Stimulated activated CD4-positive, alpha-beta T cell treated with anti-CD3 and anti-CD28 coated beads, TNF-alpha, amount 100 ng/mL, for 4 hours (primary cell): ENCODE results near the gene PAXX.

Experiments used
- DNase-seq, 3 experiments: peaks; one replicate each; pipeline ENCODE4 v3.0.0-alpha.2; 2020; ENCODE audit warnings: low read depth in 3 of 3

PAXX gene

DNA sequence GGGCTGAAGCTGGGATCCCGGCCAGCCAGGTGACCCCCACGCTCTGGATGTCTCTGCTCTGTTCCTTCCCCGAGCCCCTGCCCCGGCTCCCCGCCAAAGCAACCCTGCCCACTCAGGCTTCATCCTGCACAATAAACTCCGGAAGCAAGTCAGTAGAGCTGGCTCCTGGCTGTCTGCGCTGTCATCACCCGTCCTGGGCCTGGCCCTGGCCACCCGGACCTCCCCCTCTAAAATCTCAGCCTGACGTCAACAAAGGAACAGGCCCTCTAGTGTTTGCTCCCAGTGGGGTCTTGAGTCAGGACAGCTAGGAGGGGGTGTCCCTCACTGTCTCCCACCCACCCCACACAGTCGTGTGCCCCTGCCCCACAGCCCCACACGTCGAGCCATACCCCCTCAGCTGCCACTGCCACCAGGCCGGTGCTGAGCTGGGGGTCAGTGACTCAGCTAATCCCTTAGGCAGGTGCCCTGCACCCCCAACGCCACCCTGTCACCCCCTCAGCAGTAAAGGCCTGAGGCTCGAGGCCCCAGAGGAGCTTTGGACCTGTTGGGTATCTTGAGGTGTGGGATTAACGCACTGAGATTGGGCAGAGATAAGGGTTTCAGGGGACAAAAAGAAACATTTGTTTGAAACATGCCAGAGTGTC, 10.5 kb upstream of the PAXX start:
- DNase-seq: no peak

GRCh38 chr9:136982232-136983051, 9.8 kb upstream of the PAXX start, which contains the start of gene LCNL1:
TSS of gene LCNL1 (plus strand) at chr9:136982993. CDS start at chr9:136983587, 594 bp downstream.
- no peak for DNase-seq

GRCh38 chr9:136983167-136983566, 9.1 kb upstream of the PAXX start:
- DNase-seq: no peak

DNA sequence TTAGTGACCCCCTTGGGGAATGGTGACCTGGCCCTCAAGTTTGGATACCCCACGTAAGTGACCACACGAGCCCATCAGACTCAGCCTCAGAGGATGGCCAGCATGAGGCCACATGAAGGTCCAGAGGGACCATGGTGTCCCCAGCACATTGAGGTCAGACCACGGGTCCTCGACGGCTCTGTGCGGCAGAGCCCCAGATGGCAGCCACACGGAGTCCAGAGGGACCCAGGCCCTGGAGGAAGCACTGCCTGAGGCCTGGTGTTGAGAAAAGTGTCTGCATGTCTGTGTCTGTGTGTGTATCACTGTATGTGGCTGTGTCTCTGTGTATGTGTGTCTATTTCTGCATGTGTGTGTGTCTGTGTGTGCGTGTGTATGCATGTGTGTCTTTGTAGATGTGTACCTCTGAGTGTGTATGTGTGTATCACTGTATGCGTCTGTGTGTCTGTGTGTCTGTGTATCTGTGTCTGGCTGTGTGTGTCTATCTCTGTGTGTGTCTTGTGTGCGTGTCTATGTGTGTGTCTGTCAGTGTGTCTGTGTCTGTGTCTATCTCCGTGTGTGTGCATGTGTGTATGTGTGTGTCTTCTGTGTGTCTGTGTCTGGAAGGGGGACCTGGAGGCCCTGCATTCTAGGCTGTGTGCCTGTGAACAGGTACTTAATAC, 8.4 kb upstream of the PAXX start:
- DNase-seq: no peak

GRCh38 chr9:136984464-136985026, 7.7 kb upstream of the PAXX start:
- DNase-seq: no peak

DNA sequence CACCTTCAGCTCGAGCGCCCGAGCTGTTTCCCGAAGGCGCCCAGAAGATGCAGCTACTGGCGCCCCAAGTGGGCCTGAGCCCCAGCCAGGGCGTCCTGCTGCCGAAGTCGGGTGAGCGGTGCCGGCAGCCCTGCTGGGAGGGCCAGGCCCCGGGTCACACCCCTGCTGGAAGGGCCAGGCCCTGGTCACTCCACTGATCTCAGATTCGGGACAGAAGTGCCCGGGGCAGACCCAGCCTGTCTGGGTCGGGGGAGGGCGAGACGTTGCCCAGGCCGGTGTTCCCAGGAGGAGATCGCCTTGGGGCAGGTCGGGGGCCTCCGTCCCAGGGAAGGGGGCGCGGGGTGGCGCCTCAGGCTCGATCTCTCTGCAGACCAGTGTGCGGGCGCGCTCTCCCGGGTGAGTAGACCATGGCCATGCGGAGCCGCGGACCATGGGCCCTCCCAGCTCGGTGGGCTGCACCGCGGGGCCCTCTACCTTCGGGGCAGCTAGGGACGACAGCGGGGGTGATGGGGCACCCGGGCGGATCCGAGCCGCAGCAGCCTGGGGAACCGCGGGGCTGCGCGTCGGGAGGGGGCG, 7.1 kb upstream of the PAXX start:
- no peak for DNase-seq

DNA sequence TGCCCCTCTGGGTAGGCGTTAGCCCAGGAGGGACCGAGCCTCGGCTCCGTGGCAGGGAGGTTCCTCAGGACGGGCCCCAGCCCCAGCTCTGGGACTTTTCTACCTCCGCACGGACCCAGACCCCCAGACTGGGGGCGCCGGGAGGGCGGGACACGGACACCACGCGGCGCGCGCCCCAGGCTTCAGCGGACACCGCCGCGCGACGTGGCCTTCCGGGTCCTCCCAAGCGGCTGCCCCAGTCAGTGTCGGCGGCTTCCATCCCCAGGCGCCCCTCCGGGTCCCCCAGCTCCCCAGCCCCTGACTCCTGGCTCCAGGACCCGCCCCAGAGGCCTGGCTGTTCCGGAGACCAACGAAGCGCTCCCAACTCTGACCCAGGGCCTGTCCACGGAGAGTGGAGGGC, 6.4 kb upstream of the PAXX start:
- DNase-seq: no peak

DNA sequence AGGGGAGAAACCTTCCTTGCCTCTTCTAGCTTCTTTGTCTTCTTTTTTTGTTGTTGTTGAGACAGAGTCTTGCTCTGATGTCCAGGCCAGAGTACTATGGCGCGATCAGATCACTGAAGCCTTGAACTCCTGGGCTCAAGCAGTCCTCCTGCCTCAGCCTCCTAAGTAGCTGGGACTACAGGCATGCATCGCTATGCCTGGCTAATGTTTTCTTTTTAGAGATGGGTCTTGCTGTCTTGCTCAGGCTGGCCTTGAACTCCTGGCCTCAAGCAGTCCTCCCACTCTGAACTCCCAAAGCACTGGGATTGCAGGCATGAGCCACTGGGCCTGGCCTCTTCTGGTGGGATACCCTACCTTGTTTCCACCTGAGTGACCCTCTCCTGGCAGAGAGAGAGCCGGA, 3.4 kb upstream of the PAXX start:
- no peak for DNase-seq

DNA sequence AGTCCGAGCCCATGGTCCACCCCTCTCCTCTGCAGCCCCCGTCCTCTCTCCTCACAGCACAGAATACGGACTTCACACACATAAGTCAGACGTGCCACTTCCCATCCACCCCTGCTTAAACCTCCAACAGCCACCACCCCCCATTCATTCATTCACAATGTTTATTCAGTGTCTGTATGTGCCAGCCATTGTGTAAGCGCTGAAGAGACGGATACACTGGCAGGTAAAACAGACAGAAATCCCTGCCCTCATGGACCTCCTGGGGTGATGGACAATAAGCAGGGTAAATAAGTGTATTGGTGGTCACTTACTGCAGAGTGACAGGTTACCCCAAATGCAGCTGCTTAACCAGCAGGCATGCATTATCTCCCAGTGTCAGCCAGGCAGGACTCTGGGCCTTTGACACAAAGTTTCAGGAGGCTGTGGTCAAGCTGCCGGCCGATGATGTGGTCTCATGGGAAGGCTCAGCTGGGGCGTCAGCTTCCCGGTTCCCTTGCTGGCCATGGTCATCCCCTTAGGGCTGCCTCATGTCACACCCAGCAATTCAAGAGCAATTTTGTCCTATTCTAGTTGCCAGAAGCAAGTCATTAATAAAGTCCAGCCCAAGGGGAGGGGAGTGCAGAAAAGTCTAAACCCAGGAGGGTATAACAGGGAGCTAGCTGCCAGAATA, 1.8 kb upstream of the PAXX start:
- no peak for DNase-seq

DNA sequence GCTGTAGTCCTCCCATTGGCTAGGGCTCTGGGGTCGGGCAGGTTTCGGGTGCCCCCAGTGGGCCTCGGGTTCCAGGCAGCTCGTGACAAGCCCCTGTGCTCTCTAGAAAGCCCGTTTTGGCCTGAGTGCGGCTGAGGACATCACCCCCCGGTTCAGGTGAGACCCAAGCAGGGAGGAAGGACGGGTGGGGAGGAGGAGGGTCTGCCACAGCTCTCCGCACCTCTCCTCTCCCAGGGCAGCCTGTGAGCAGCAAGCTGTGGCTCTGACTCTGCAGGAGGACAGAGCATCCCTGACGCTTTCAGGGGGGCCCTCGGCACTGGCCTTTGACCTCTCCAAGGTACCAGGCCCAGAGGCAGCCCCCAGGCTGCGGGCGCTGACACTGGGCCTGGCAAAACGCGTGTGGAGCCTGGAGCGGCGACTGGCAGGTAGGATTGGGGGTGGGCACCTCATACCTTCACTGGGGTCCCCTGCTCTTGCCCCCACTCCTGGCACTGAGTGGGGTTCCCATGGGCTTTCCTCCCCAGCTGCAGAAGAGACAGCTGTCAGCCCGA, 672 bp downstream of the PAXX start:
- DNase-seq: no peak

DNA sequence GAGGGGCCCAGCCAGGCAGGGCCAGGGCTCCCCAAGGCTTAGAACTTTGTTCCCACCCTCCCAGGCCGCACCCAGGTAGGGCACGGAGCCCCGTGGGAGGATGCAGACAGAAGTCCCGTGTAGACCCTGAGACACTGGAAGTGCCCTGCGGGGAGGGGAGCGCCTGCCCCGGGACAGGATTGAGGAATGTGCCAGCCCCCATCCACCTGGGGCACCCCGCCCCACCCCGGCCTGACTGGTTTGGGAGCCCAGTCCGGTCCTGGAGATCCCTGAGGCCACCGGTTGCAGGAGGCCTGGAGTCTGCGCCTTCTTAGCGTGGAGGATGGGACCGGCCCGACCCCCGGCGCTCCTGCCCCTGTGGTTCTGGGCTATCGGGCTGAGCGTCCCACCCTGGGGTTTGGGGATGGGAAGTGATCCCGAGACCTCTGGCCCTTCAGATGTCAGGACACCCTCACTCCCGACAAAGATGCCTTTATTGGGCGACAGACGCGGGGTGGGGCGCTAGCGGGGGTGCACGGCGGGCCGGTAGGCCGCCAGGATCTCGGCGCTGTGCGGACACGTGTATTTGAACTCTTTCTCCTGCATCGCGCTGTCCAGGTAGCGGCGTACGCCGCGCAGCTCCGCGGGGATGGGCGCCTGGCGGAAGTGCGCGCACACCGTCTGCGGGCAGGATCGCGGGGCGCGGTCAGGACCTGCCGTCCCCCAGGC, 2.1 kb downstream of the PAXX start:
- no peak for DNase-seq

DNA sequence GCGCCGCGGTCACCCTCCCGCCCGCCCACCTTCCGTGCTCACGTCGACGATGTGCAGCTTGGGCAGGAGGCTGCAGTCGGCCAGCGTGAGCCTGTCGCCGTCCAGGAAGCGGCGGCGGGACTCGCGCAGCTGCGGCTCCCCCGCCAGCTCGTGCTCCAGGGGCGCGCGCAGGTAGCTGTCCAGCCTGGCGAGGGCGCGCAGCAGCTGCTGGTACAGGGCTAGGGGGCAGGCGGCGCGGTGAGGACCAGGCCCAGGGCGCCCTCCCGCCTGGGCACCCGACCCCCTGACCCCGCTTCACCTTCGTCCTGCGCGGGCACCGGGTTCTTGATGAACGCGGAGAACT, 2.6 kb downstream of the PAXX start:
- no peak for DNase-seq

GRCh38 chr9:136995362-136995761, 3.1 kb downstream of the PAXX start:
- DNase-seq: no peak

GRCh38 chr9:136995772-136996311, 3.6 kb downstream of the PAXX start:
- no peak for DNase-seq

DNA sequence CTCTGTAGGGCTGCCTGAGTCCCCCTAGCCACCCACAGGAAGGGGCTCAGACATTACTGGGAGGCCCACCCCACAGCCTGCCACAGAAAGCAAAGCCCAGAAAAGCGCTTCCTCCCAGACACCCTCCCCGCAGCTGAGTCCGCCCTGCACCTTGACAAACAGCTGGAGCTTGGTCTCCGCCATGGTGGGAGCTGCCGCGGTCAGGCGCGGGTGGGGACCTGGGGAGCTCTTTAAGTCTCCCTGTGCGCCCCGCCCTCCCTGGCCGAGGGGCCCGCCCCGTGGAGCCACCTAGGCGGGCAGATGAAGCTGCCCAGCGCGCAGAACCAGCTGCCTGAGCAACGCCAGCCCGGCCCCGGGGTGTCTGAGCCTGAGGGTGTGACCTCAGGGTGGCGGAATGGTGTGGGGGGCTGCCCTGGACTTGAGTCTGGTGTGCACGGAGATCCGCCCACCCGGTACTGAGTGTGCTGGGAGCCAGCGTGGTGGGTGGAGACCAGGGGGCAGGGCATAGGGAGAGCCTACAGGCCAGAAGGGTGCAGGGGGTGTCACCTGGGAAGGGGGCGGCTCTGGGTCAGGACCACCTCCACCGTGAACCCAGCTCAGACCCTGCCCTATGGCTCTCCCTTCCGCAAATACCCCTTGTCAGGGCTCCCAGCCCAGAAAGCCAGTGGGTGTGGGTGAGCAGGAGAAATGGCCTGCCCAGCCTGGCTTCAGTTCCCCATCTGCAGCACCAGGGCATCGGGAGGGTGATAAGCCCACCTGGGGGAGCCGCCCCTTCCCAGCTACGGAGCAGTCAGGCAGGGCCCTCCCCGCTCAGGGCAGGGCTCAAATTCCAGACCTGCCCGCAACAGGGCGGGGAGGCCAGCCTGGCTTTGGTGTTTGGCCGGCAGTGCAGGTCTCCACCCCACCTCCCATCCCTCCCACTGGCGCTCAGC, 4.4 kb downstream of the PAXX start, which contains the start of gene CLIC3:
CLIC3 (minus strand) TSS at position 208 of the 932 bp plus-strand sequence; CDS start at position 183, 25 bp downstream.
- peak in 1 of 3 experiments; percentile 15 for DNase-seq

GRCh38 chr9:136997371-136997770, 5.1 kb downstream of the PAXX start:
- DNase-seq: no peak

- DNase-seq: no peak
These were observed 5.6 kb downstream of the PAXX start for GRCh38 chr9:136997830-136998234.

GRCh38 chr9:137000177-137000930, 8.1 kb downstream of the PAXX start:
- no peak for DNase-seq
